ENCODE measurements around the gene ADAT2.

GRCh38 chr6:143399176-143399575 lies 51.3 kb downstream of the ADAT2 start:
- TF ChIP-seq POLR2A (IDR thresholded peaks at IDR 0.05), result no peak
- TF ChIP-seq, protein P1, sequence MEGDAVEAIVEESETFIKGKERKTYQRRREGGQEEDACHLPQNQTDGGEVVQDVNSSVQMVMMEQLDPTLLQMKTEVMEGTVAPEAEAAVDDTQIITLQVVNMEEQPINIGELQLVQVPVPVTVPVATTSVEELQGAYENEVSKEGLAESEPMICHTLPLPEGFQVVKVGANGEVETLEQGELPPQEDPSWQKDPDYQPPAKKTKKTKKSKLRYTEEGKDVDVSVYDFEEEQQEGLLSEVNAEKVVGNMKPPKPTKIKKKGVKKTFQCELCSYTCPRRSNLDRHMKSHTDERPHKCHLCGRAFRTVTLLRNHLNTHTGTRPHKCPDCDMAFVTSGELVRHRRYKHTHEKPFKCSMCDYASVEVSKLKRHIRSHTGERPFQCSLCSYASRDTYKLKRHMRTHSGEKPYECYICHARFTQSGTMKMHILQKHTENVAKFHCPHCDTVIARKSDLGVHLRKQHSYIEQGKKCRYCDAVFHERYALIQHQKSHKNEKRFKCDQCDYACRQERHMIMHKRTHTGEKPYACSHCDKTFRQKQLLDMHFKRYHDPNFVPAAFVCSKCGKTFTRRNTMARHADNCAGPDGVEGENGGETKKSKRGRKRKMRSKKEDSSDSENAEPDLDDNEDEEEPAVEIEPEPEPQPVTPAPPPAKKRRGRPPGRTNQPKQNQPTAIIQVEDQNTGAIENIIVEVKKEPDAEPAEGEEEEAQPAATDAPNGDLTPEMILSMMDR (IDR thresholded peaks at IDR 0.05), result no peak
